HG03103 (cell line): ENCODE results near the gene GPLD1.
A peak's percentile ranks its signal among the peaks of the same experiment; 100 is the strongest.

ENCODE experiments used
- ATAC-seq: cut with Tn5 transposase; IDR thresholded peaks from one replicate; pipeline ENCODE4 v1.9.1; 2021; ENCODE audit warnings: low read depth; ENCODE audit not compliant: unreplicated experiment

The GPLD1 gene

GRCh38 chr6:24501914-24502313, 12.5 kb upstream of the GPLD1 start:
- no peak for ATAC-seq

- no peak for ATAC-seq
Measured at GRCh38 chr6:24501374-24501773, 12.0 kb upstream of the GPLD1 start.

GRCh38 chr6:24500683-24501082, 11.3 kb upstream of the GPLD1 start:
- no peak for ATAC-seq

GRCh38 chr6:24497254-24497970, 8.0 kb upstream of the GPLD1 start:
- ATAC-seq = no peak

- ATAC-seq = peak; percentile 59
Measured at GRCh38 chr6:24494821-24495795, 5.7 kb upstream of the GPLD1 start, which contains the start of gene ALDH5A1. Gene ALDH5A1 (plus strand): TSS chr6:24494969. CDS start chr6:24494997, 28 bp downstream.

GRCh38 chr6:24493945-24494820, 4.8 kb upstream of the GPLD1 start:
- peak; percentile 5 for ATAC-seq

- no peak for ATAC-seq
Measured at GRCh38 chr6:24492475-24492874, 3.1 kb upstream of the GPLD1 start.

- ATAC-seq = no peak
Measured at GRCh38 chr6:24490948-24491347, 1.6 kb upstream of the GPLD1 start.

- ATAC-seq = no peak
Measured at GRCh38 chr6:24489881-24490280, 503 bp upstream of the GPLD1 start.

GRCh38 chr6:24486065-24486464, 3.3 kb downstream of the GPLD1 start:
- no peak for ATAC-seq

- no peak for ATAC-seq
Measured at GRCh38 chr6:24484657-24485323, 4.6 kb downstream of the GPLD1 start.

- no peak for ATAC-seq
Measured at GRCh38 chr6:24481449-24481848, 7.9 kb downstream of the GPLD1 start.

- ATAC-seq = no peak
Measured at GRCh38 chr6:24480705-24481104, 8.7 kb downstream of the GPLD1 start.

GRCh38 chr6:24478903-24479302, 10.5 kb downstream of the GPLD1 start:
- ATAC-seq = no peak

GRCh38 chr6:24477070-24477469, 12.3 kb downstream of the GPLD1 start:
- no peak for ATAC-seq

GRCh38 chr6:24476631-24477030, 12.7 kb downstream of the GPLD1 start:
- ATAC-seq = no peak

GRCh38 chr6:24472181-24472580, 17.2 kb downstream of the GPLD1 start:
- no peak for ATAC-seq

GRCh38 chr6:24469811-24470210, 19.6 kb downstream of the GPLD1 start:
- no peak for ATAC-seq

- ATAC-seq = no peak
Measured at GRCh38 chr6:24464253-24465038, 24.9 kb downstream of the GPLD1 start.
